H1 (cell line): ENCODE results near the gene RCL1. TPM values are rescaled to one million over a fixed set of nuclear protein-coding genes. Genes with fewer than 3 reads are reported as not detected.

ENCODE experiments used
- CTCF ChIA-PET: fragments of 300-600 bp; sonication (Branson Sonifier 250); formaldehyde crosslinking; loops from one replicate; lab custom pipeline; 2021; ENCODE audit not compliant: partially characterized antibody; lab: Charles Lee
- POLR2A ChIA-PET: fragments of 300-600 bp; sonication (Branson Sonifier 250); formaldehyde crosslinking; loops from one replicate; lab custom pipeline; 2021; ENCODE audit warnings: inconsistent platforms; ENCODE audit not compliant: partially characterized antibody; lab: Charles Lee
- DNase-seq, 2 experiments: peaks; one replicate each; pipeline versions ENCODE4 v3.0.0 to v3.0.0-alpha.2; 2010 to 2022; ENCODE audit warnings: low spot score in 2 of 2, low read depth in 1 of 2, mixed read lengths in 1 of 2
- FAIRE-seq: peaks from 2 replicates; lab custom pipeline; 2011; peaks lifted over from hg19 to GRCh38; lab: Jason Lieb, UNC
- H2AFZ ChIP-seq: 2 replicates; pipeline ENCODE4 v1.8.1; 2012; ENCODE audit warnings: low read length, inconsistent platforms
- H2AK5ac ChIP-seq: 2 replicates; pipeline ENCODE4 v1.6.1; 2013; ENCODE audit warnings: low read depth, low read length
- H2BK120ac ChIP-seq: replicated peaks from 2 replicates; pipeline ENCODE3; 2013; ENCODE audit warnings: low read depth, low read length, inconsistent platforms
- H2BK12ac ChIP-seq: 2 replicates; pipeline ENCODE4 v1.6.1; 2013; ENCODE audit warnings: low read depth, low read length
- H2BK15ac ChIP-seq: 2 replicates; pipeline ENCODE4 v1.6.1; 2013; ENCODE audit warnings: low read length
- H2BK20ac ChIP-seq: 2 replicates; pipeline ENCODE4 v1.6.1; 2013; ENCODE audit warnings: low read length
- H2BK5ac ChIP-seq: 2 replicates; pipeline ENCODE4 v1.6.1; 2013; ENCODE audit warnings: low read depth, low read length
- H3K14ac ChIP-seq: 2 replicates; pipeline ENCODE4 v1.6.1; 2013; ENCODE audit warnings: inconsistent platforms; ENCODE audit not compliant: insufficient read length
- H3K18ac ChIP-seq: 2 replicates; pipeline ENCODE4 v1.6.1; 2013; ENCODE audit warnings: low read length; ENCODE audit errors: extremely low read depth
- H3K23ac ChIP-seq: 2 replicates; pipeline ENCODE4 v1.6.1; 2013; ENCODE audit warnings: inconsistent platforms; ENCODE audit not compliant: insufficient read length
- H3K23me2 ChIP-seq: 2 replicates; pipeline ENCODE4 v1.6.1; 2013; ENCODE audit warnings: low read depth, low read length
- H3K27ac ChIP-seq: 2 replicates; pipeline ENCODE4 v1.6.1; 2011; ENCODE audit warnings: low read depth, low read length, inconsistent platforms
- H3K27me3 ChIP-seq, 4 experiments: replicated peaks in 1 of 4; 1 replicate in 1 of 4; 2 replicates in 3 of 4; pipeline versions ENCODE4 v1.6.1 to v1.8.1; 2011 to 2013; ENCODE audit warnings: low read length in 3 of 4, mild to moderate bottlenecking in 3 of 4, inconsistent platforms in 2 of 4, mixed read lengths in 2 of 4, moderate library complexity in 1 of 4; ENCODE audit not compliant: control insufficient read depth in 3 of 4, insufficient read depth in 3 of 4; ENCODE audit errors: extremely low read depth in 1 of 4
- H3K36me3 ChIP-seq, 4 experiments: 2 replicates each; pipeline versions ENCODE4 v1.6.1 to v1.8.1; 2011 to 2013; ENCODE audit warnings: mild to moderate bottlenecking in 4 of 4, low read length in 3 of 4, moderate library complexity in 2 of 4, control low read depth in 1 of 4, inconsistent platforms in 1 of 4; ENCODE audit not compliant: insufficient read depth in 4 of 4, control insufficient read depth in 2 of 4
- H3K4ac ChIP-seq: replicated peaks from 2 replicates; pipeline ENCODE3; 2013; ENCODE audit warnings: low read length, low read depth, mixed read lengths, inconsistent platforms; ENCODE audit not compliant: insufficient read length
- H3K4me1 ChIP-seq, 4 experiments: replicated peaks in 1 of 4; 1 replicate in 1 of 4; 2 replicates in 3 of 4; pipeline versions ENCODE4 v1.6.1 to v1.8.1; 2011 to 2013; ENCODE audit warnings: low read length in 3 of 4, inconsistent platforms in 2 of 4, mixed read lengths in 1 of 4; ENCODE audit not compliant: insufficient read depth in 4 of 4, control insufficient read depth in 3 of 4
- H3K4me2 ChIP-seq, 2 experiments: 2 replicates each; pipeline versions ENCODE4 v1.6.1 to v1.8.1; 2011 to 2013; ENCODE audit warnings: low read depth in 2 of 2, low read length in 2 of 2, control low read depth in 1 of 2, inconsistent platforms in 1 of 2, mild to moderate bottlenecking in 1 of 2; ENCODE audit not compliant: insufficient read depth in 1 of 2
- H3K4me3 ChIP-seq, 4 experiments: fragments of 200-600, 300-600 bp in 1 of 4; sonication (generic), shearing (Covaris generic), sonication (Bioruptor Twin) in 1 of 4; 2 replicates each; pipeline versions ENCODE4 v1.5.1 to v1.8.1; 2011 to 2016; ENCODE audit warnings: low read length in 4 of 4, low read depth in 3 of 4, control low read depth in 2 of 4, inconsistent platforms in 2 of 4, mild to moderate bottlenecking in 2 of 4, mixed read lengths in 1 of 4, moderate library complexity in 1 of 4; ENCODE audit not compliant: insufficient read depth in 2 of 4; ENCODE audit errors: extremely low read depth in 1 of 4
- H3K56ac ChIP-seq: replicated peaks from 2 replicates; pipeline ENCODE3; 2013; ENCODE audit warnings: low read depth, mild to moderate bottlenecking, mixed read lengths, low read length, inconsistent platforms; ENCODE audit not compliant: insufficient read length
- H3K79me1 ChIP-seq: 2 replicates; pipeline ENCODE4 v1.6.1; 2013; ENCODE audit warnings: low read depth, low read length, control low read depth
- H3K79me2 ChIP-seq, 2 experiments: 2 replicates each; pipeline versions ENCODE4 v1.6.1 to v1.8.1; 2012 to 2013; ENCODE audit warnings: low read length in 2 of 2, mild to moderate bottlenecking in 2 of 2, inconsistent platforms in 1 of 2; ENCODE audit not compliant: insufficient read depth in 2 of 2, control insufficient read depth in 1 of 2
- H3K9ac ChIP-seq, 4 experiments: replicated peaks in 1 of 4; 1 replicate in 1 of 4; 2 replicates in 3 of 4; pipeline versions ENCODE4 v1.6.1 to v1.8.1; 2011 to 2013; ENCODE audit warnings: low read depth in 3 of 4, low read length in 3 of 4, control low read depth in 2 of 4, mild to moderate bottlenecking in 2 of 4, moderate library complexity in 2 of 4, inconsistent platforms in 1 of 4; ENCODE audit errors: extremely low read depth in 1 of 4
- H3K9me3 ChIP-seq, 2 experiments: 2 replicates each; pipeline versions ENCODE4 v1.6.1 to v1.8.1; 2012 to 2013; ENCODE audit warnings: mild to moderate bottlenecking in 2 of 2, moderate library complexity in 2 of 2, control low read depth in 1 of 2, inconsistent platforms in 1 of 2, low read depth in 1 of 2, low read length in 1 of 2, mixed read lengths in 1 of 2; ENCODE audit not compliant: insufficient read depth in 2 of 2
- H4K20me1 ChIP-seq, 2 experiments: replicated peaks in 1 of 2; 2 replicates each; pipeline versions ENCODE3 to v1.8.1; 2011 to 2013; ENCODE audit warnings: inconsistent platforms in 2 of 2, low read length in 2 of 2, mild to moderate bottlenecking in 1 of 2; ENCODE audit not compliant: insufficient read depth in 2 of 2, control insufficient read depth in 1 of 2
- H4K5ac ChIP-seq: 2 replicates; pipeline ENCODE4 v1.6.1; 2013; ENCODE audit warnings: low read length, low read depth, mixed read lengths, inconsistent platforms; ENCODE audit not compliant: insufficient read length
- H4K8ac ChIP-seq: 2 replicates; pipeline ENCODE4 v1.8.0; 2013; ENCODE audit warnings: mild to moderate bottlenecking, moderate library complexity, low read length, inconsistent platforms; ENCODE audit not compliant: insufficient read depth; ENCODE audit errors: extremely low read depth
- H4K91ac ChIP-seq: replicated peaks from 2 replicates; pipeline ENCODE3; 2013; ENCODE audit warnings: low read length, mixed read lengths, inconsistent platforms; ENCODE audit not compliant: insufficient read length
- BACH1 ChIP-seq: IDR thresholded peaks from 2 replicates; pipeline ENCODE4 v1.6.1; 2012; ENCODE audit warnings: low read length, improper control_type of control experiment
- CHD2 ChIP-seq: IDR thresholded peaks from 2 replicates; pipeline ENCODE4 v1.6.1; 2012; ENCODE audit warnings: low read length, improper control_type of control experiment
- GTF2F1 ChIP-seq: IDR thresholded peaks from 2 replicates; pipeline ENCODE4 v1.6.1; 2012; ENCODE audit warnings: low read depth, low read length, improper control_type of control experiment, borderline replicate concordance
- HDAC2 ChIP-seq, 2 experiments: fragments of 300-600 bp in 1 of 2; sonication (generic) in 1 of 2; IDR thresholded peaks; 2 replicates each; pipeline ENCODE4 v1.6.1; 2011 to 2012; ENCODE audit warnings: low read depth in 2 of 2, low read length in 2 of 2, mild to moderate bottlenecking in 2 of 2, moderate library complexity in 2 of 2, borderline replicate concordance in 1 of 2, inconsistent platforms in 1 of 2
- SIN3A ChIP-seq, 2 experiments: IDR thresholded peaks in 1 of 2; conservative IDR thresholded peaks in 1 of 2; 2 replicates each; pipeline ENCODE4 v1.6.1; 2011 to 2012; ENCODE audit warnings: low read length in 2 of 2, improper control_type of control experiment in 1 of 2, low read depth in 1 of 2, mild to moderate bottlenecking in 1 of 2
- SIX5 ChIP-seq: IDR thresholded peaks from 2 replicates; pipeline ENCODE4 v1.6.1; 2011; ENCODE audit warnings: mild to moderate bottlenecking, low read depth, low read length
- SP4 ChIP-seq: IDR thresholded peaks from 2 replicates; pipeline ENCODE4 v1.6.1; 2012; ENCODE audit warnings: low read length, inconsistent platforms
- polyA plus RNA-seq, 7 experiments: library from polyadenylated mRNA; depleted of rRNA in 3 of 7; stranded (reverse) in 5 of 7; unstranded in 2 of 7; fragments of >200 nt in 5 of 7; fragments of 200-250 nt in 2 of 7; gene quantifications; 1 replicate in 5 of 7; 2 replicates in 1 of 7; 4 replicates in 1 of 7; pipeline versions ENCODE4 v1.2.1 to v1.2.3, GENCODE V29; 2011 to 2013; ENCODE audit warnings: missing spikeins in 2 of 7, mixed read lengths in 2 of 7
- total RNA-seq: library from RNA; stranded (reverse); fragmentation: NEBNext Ultra II Directional; extraction: Animal tissue kit (Norgen Biotek cat#: 25700); gene quantifications from 2 replicates; pipeline ENCODE4 v1.2.1, GENCODE V29; 2021

Gene RCL1
- total and polyA plus RNA-seq, 2 of the 8 experiments (the other 6 are each of a cell fraction or from before 2014, with no cell fraction given) = 21.0 to 29.5 TPM

DNA sequence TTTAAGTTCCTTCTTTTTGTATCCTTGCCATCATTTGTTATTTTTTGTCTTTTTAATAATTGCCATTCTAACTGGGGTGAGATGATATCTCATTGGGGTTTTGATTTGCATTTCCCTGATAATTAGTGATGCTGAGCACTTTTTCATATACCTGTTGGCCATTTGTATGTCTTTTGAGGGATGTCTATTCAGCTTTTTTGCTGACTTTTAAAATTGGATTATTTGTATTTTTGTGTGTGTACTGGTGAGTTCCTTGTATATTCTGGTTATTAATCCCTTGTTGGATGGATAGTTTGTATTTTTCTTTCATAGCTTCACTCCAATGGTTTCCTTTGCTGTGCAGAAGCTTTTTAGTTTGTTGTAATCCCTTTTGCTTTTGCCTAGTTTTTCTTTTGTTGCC is 19.1 kb downstream of the RCL1 start:
- no peaks in the 10 kb centered on the region for H3K36me3 ChIP-seq
- H2AK5ac ChIP-seq = no peak overlapping the region
- peaks cover 3 to 86% of the 10 kb centered on the region in 2 experiments for H3K79me2 ChIP-seq
- no peak overlapping the region for H4K8ac ChIP-seq
- H2AFZ ChIP-seq = no peak overlapping the region
- no peaks in the 10 kb centered on the region for H3K27me3 ChIP-seq
- no peak overlapping the region for H2BK12ac ChIP-seq
- no peaks in the 10 kb centered on the region for H3K9me3 ChIP-seq
- peaks cover 5 to 7% of the 10 kb centered on the region in 2 experiments for H4K20me1 ChIP-seq
- no peak overlapping the region for H2BK5ac ChIP-seq
- no peak overlapping the region for H3K9ac ChIP-seq
- peaks cover 8% of the 10 kb centered on the region for H3K79me1 ChIP-seq
- H3K4me2 ChIP-seq = no peak overlapping the region
- no peak overlapping the region for H3K14ac ChIP-seq
- H2BK120ac ChIP-seq = no peak overlapping the region
- no peak overlapping the region for H3K4ac ChIP-seq
- H4K5ac ChIP-seq = no peak overlapping the region
- DNase-seq = no peak
- H2BK15ac ChIP-seq = no peak overlapping the region
- no peak overlapping the region for H3K56ac ChIP-seq
- FAIRE-seq = no peak
- TF ChIP-seq SIX5 = no peak
- no peak for TF ChIP-seq SIN3A (conservative IDR thresholded peaks at IDR 0.05 in 1 of 2, IDR thresholded peaks at IDR 0.05 in 1 of 2; ENCODE audit: low read depth in 1 of 2, low read length in 2 of 2)
- no peak for TF ChIP-seq BACH1
- TF ChIP-seq SP4 = no peak
- no peak for TF ChIP-seq CHD2
- TF ChIP-seq GTF2F1 = no peak
- no peak for TF ChIP-seq HDAC2 (IDR thresholded peaks at IDR 0.05; ENCODE audit: borderline replicate concordance in 1 of 2, low read depth in 2 of 2, low read length in 2 of 2)
- ChIA-PET POLR2A (no interaction called here), CTCF (interaction anchor here (0.9 kb wide), 1 partner anchor 14 kb away, joined by 4 read pairs; no protein-coding TSS in a partner anchor)
- H3K23me2 ChIP-seq = no peaks in the 10 kb centered on the region
- H2BK20ac ChIP-seq = no peak overlapping the region
- H4K91ac ChIP-seq = no peak overlapping the region
- no peak overlapping the region for H3K4me3 ChIP-seq
- H3K27ac ChIP-seq = no peak overlapping the region
- H3K23ac ChIP-seq = no peak overlapping the region
- no peaks in the 10 kb centered on the region for H3K4me1 ChIP-seq
- no peak overlapping the region for H3K18ac ChIP-seq
